ENCODE results near the gene RAP1GAP2.

Gene RAP1GAP2

GRCh38 chr17:2881295-2881694 lies 85.1 kb downstream of the RAP1GAP2 start:
- H3K18ac ChIP-seq (ENCODE audit: low read length), result no peak overlapping the region
- H3K9ac ChIP-seq (ENCODE audit: low read length), result no peak overlapping the region
- peaks cover 3% of the 10 kb centered on the region for H3K79me1 ChIP-seq (ENCODE audit: low read length)
- H3K4me1 ChIP-seq (ENCODE audit: control insufficient read depth in 1 of 2, insufficient read depth in 2 of 2, low read length in 2 of 2), result peaks cover 7% of the 10 kb centered on the region in 2 experiments
- H4K8ac ChIP-seq (ENCODE audit: low read depth, low read length), result no peak overlapping the region
- no peak overlapping the region for H2AFZ ChIP-seq (ENCODE audit: insufficient read depth, low read length, poor library complexity)
- WGBS (ENCODE audit: extremely low coverage, insufficient coverage, insufficient read length), result no CpG with 5 or more reads among the region's 5 CpGs
- H2BK12ac ChIP-seq (ENCODE audit: low read length), result no peak overlapping the region
- no peak overlapping the region for H3K4ac ChIP-seq (ENCODE audit: low read depth, low read length)
- no peaks in the 10 kb centered on the region for H3K79me2 ChIP-seq (ENCODE audit: control insufficient read depth, insufficient read depth, low read length, poor library complexity)
- no peaks in the 10 kb centered on the region for H3K36me3 ChIP-seq (ENCODE audit: control insufficient read depth in 1 of 2, insufficient read depth in 2 of 2, low read length in 2 of 2)
- H3K4me3 ChIP-seq (ENCODE audit: low read depth, low read length), result no peak overlapping the region
- DNase-seq, result no peak
- no peak overlapping the region for H4K91ac ChIP-seq (ENCODE audit: low read depth, low read length)
- no peak overlapping the region for H4K12ac ChIP-seq (ENCODE audit: low read depth, low read length)
- H3K14ac ChIP-seq (ENCODE audit: low read length), result no peak overlapping the region
- peaks cover 3% of the 10 kb centered on the region for H3K27me3 ChIP-seq (ENCODE audit: insufficient read depth, low read length)
- no peak overlapping the region for H2BK5ac ChIP-seq (ENCODE audit: low read depth, low read length, poor library complexity)
- H3K9me3 ChIP-seq (ENCODE audit: insufficient read depth, low read depth, low read length), result no peaks in the 10 kb centered on the region
- H2BK120ac ChIP-seq (ENCODE audit: insufficient read depth, low read length, poor library complexity), result no peak overlapping the region
- H2AK5ac ChIP-seq (ENCODE audit: low read length), result no peak overlapping the region
- H3K23ac ChIP-seq (ENCODE audit: low read length), result no peak overlapping the region
- no peak overlapping the region for H3K27ac ChIP-seq (ENCODE audit: low read depth, low read length)
- H3K4me2 ChIP-seq (ENCODE audit: low read length), result no peak overlapping the region

GRCh38 chr17:2883544-2884213 lies 87.4 kb downstream of the RAP1GAP2 start:
- H3K79me2 ChIP-seq (ENCODE audit: control insufficient read depth, insufficient read depth, low read length, poor library complexity), result no peaks in the 10 kb centered on the region
- WGBS (ENCODE audit: extremely low coverage, insufficient coverage, insufficient read length), result no CpG with 5 or more reads among the region's 10 CpGs
- H3K9me3 ChIP-seq (ENCODE audit: insufficient read depth, low read depth, low read length), result peaks cover 2% of the 10 kb centered on the region

GRCh38 chr17:2885733-2886132 lies 89.5 kb downstream of the RAP1GAP2 start:
- H3K27me3 ChIP-seq (ENCODE audit: insufficient read depth, low read length), result peaks cover 3% of the 10 kb centered on the region
- H2AFZ ChIP-seq (ENCODE audit: insufficient read depth, low read length, poor library complexity), result no peak overlapping the region
- no peak overlapping the region for H2BK12ac ChIP-seq (ENCODE audit: low read length)
- H3K4ac ChIP-seq (ENCODE audit: low read depth, low read length), result peak overlapping the region; percentile 35
- peaks cover 5% of the 10 kb centered on the region for H3K79me1 ChIP-seq (ENCODE audit: low read length)
- no peak overlapping the region for H4K8ac ChIP-seq (ENCODE audit: low read depth, low read length)
- H2BK5ac ChIP-seq (ENCODE audit: low read depth, low read length, poor library complexity), result no peak overlapping the region
- peaks cover 7 to 10% of the 10 kb centered on the region in 2 experiments for H3K4me1 ChIP-seq (ENCODE audit: control insufficient read depth in 1 of 2, insufficient read depth in 2 of 2, low read length in 2 of 2)
- no peak overlapping the region for H3K14ac ChIP-seq (ENCODE audit: low read length)
- no peak overlapping the region for H3K4me3 ChIP-seq (ENCODE audit: low read depth, low read length)
- no peak overlapping the region for H3K23ac ChIP-seq (ENCODE audit: low read length)
- no peak overlapping the region for H2BK120ac ChIP-seq (ENCODE audit: insufficient read depth, low read length, poor library complexity)
- H4K91ac ChIP-seq (ENCODE audit: low read depth, low read length), result no peak overlapping the region
- H3K36me3 ChIP-seq (ENCODE audit: control insufficient read depth in 1 of 2, insufficient read depth in 2 of 2, low read length in 2 of 2), result no peaks in the 10 kb centered on the region
- no peak overlapping the region for H3K9ac ChIP-seq (ENCODE audit: low read length)
- no peak overlapping the region for H4K12ac ChIP-seq (ENCODE audit: low read depth, low read length)
- DNase-seq, result no peak
- no peak overlapping the region for H3K4me2 ChIP-seq (ENCODE audit: low read length)
- no peaks in the 10 kb centered on the region for H3K79me2 ChIP-seq (ENCODE audit: control insufficient read depth, insufficient read depth, low read length, poor library complexity)
- no peak overlapping the region for H3K27ac ChIP-seq (ENCODE audit: low read depth, low read length)
- H3K9me3 ChIP-seq (ENCODE audit: insufficient read depth, low read depth, low read length), result peaks cover 2% of the 10 kb centered on the region
- WGBS (ENCODE audit: extremely low coverage, insufficient coverage, insufficient read length), result no CpG with 5 or more reads among the region's 9 CpGs
- H2AK5ac ChIP-seq (ENCODE audit: low read length), result no peak overlapping the region
- H3K18ac ChIP-seq (ENCODE audit: low read length), result no peak overlapping the region

More at GRCh38 chr17:2883544-2884213, 87.4 kb downstream of the RAP1GAP2 start:
- no peak overlapping the region for H2BK120ac ChIP-seq (ENCODE audit: insufficient read depth, low read length, poor library complexity)
- H3K9ac ChIP-seq (ENCODE audit: low read length), result no peak overlapping the region
- H2AK5ac ChIP-seq (ENCODE audit: low read length), result no peak overlapping the region
- peaks cover 3% of the 10 kb centered on the region for H3K27me3 ChIP-seq (ENCODE audit: insufficient read depth, low read length)
- peak overlapping the region; percentile 46 for H3K18ac ChIP-seq (ENCODE audit: low read length)
- no peak overlapping the region for H4K12ac ChIP-seq (ENCODE audit: low read depth, low read length)
- H3K4me2 ChIP-seq (ENCODE audit: low read length), result no peak overlapping the region
- H3K4me1 ChIP-seq (ENCODE audit: control insufficient read depth in 1 of 2, insufficient read depth in 2 of 2, low read length in 2 of 2), result peaks cover 0 to 3% of the 10 kb centered on the region in 2 experiments
- H3K79me1 ChIP-seq (ENCODE audit: low read length), result no peaks in the 10 kb centered on the region
- no peak overlapping the region for H3K14ac ChIP-seq (ENCODE audit: low read length)
- no peak overlapping the region for H3K27ac ChIP-seq (ENCODE audit: low read depth, low read length)
- H3K23ac ChIP-seq (ENCODE audit: low read length), result no peak overlapping the region
- DNase-seq, result no peak
- H2AFZ ChIP-seq (ENCODE audit: insufficient read depth, low read length, poor library complexity), result no peak overlapping the region
- no peak overlapping the region for H4K8ac ChIP-seq (ENCODE audit: low read depth, low read length)
- no peak overlapping the region for H4K91ac ChIP-seq (ENCODE audit: low read depth, low read length)
- H3K4ac ChIP-seq (ENCODE audit: low read depth, low read length), result no peak overlapping the region
- H3K4me3 ChIP-seq (ENCODE audit: low read depth, low read length), result no peak overlapping the region
- no peak overlapping the region for H2BK12ac ChIP-seq (ENCODE audit: low read length)
- no peak overlapping the region for H2BK5ac ChIP-seq (ENCODE audit: low read depth, low read length, poor library complexity)
- H3K36me3 ChIP-seq (ENCODE audit: control insufficient read depth in 1 of 2, insufficient read depth in 2 of 2, low read length in 2 of 2), result no peaks in the 10 kb centered on the region

- Histone ChIP-seq H4K8ac (ENCODE audit: low read depth, low read length) (no peak overlapping the region), H3K27ac (ENCODE audit: low read depth, low read length) (no peak overlapping the region), H2BK5ac (ENCODE audit: low read depth, low read length, poor library complexity) (no peak overlapping the region), H4K12ac (ENCODE audit: low read depth, low read length) (no peak overlapping the region), H2BK120ac (ENCODE audit: insufficient read depth, low read length, poor library complexity) (no peak overlapping the region), H3K4ac (ENCODE audit: low read depth, low read length) (no peak overlapping the region), H3K23ac (ENCODE audit: low read length) (no peak overlapping the region), H3K9ac (ENCODE audit: low read length) (no peak overlapping the region), H2AK5ac (ENCODE audit: low read length) (no peak overlapping the region), H3K79me2 (ENCODE audit: control insufficient read depth, insufficient read depth, low read length, poor library complexity) (peaks cover 2% of the 10 kb centered on the region), H3K36me3 (ENCODE audit: control insufficient read depth in 1 of 2, insufficient read depth in 2 of 2, low read length in 2 of 2) (no peaks in the 10 kb centered on the region), H3K4me1 (ENCODE audit: control insufficient read depth in 1 of 2, insufficient read depth in 2 of 2, low read length in 2 of 2) (peaks cover 14 to 17% of the 10 kb centered on the region in 2 experiments), H3K18ac (ENCODE audit: low read length) (no peak overlapping the region), H4K91ac (ENCODE audit: low read depth, low read length) (no peak overlapping the region), H3K9me3 (ENCODE audit: insufficient read depth, low read depth, low read length) (peaks cover 2% of the 10 kb centered on the region), H2AFZ (ENCODE audit: insufficient read depth, low read length, poor library complexity) (no peak overlapping the region), H3K4me2 (ENCODE audit: low read length) (no peak overlapping the region), H3K4me3 (ENCODE audit: low read depth, low read length) (no peak overlapping the region), H3K79me1 (ENCODE audit: low read length) (peaks cover 8% of the 10 kb centered on the region), H3K27me3 (ENCODE audit: insufficient read depth, low read length) (no peaks in the 10 kb centered on the region), H3K14ac (ENCODE audit: low read length) (no peak overlapping the region), H2BK12ac (ENCODE audit: low read length) (no peak overlapping the region)
- DNase-seq, result no peak
- WGBS (ENCODE audit: extremely low coverage, insufficient coverage, insufficient read length), result no CpG with 5 or more reads among the region's 9 CpGs
Observed at GRCh38 chr17:2888326-2888725, 92.1 kb downstream of the RAP1GAP2 start.
